Measurements from ENCODE around the gene CIPC.

The CIPC gene

DNA sequence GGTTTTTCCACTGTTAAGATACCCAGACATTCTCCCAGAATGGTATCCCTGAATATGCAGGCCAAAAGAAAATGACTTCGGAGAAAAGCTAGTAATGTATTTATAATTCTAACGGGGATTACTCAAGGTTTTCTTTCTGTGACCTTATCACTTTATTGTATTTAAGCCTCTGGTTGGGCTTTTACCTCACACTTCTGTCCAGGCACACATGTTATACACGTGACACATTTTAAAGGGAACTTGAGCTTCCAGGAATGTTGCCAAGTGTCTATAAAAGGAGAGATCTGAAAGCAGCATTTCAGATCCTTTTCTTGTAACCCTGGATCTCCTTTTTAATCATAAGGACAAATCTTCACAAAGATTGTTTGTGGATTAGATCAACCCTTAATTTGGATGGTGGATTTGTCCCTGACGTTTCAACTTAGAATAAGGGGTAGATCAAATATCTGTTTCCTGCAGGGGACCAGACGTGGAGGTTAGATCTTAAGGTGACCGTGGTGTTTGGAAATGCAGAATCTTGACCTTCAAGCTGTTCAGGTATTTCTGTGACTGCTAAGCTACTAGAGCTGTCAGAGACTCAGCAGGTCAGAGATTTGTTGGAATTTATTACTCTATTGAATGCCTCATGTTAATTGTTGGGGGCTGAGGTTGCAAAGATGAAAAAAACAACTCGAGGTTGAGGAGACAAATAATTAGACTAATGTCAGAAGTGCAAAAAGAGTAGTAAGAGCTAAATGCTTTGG is 1.5 kb downstream of the CIPC start:
- in situ Hi-C loops (cut with MboI; ENCODE audit: low sequenced_read_pairs), result no loop called here

DNA sequence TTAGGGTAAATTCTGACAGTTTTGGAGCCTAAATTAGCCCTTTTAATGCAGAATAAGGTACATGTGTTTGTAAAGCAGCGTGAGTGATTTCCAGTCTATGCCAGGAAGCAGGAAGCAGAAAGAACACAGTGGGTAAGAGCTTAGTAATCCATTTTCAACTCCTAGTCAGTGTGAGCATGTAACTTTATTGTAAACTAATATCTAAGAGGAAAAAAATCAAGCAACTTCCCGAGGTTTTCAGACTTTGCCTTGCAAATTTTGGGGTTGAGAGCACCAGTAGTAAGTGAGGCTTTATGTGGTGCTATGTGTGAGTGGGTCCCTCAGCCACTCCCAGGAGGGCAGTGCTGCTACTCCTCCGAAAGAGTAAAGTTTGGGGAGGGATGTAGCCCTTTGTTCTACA is 2.9 kb downstream of the CIPC start:
- in situ Hi-C loops (cut with MboI; ENCODE audit: low sequenced_read_pairs), result no loop called here

DNA sequence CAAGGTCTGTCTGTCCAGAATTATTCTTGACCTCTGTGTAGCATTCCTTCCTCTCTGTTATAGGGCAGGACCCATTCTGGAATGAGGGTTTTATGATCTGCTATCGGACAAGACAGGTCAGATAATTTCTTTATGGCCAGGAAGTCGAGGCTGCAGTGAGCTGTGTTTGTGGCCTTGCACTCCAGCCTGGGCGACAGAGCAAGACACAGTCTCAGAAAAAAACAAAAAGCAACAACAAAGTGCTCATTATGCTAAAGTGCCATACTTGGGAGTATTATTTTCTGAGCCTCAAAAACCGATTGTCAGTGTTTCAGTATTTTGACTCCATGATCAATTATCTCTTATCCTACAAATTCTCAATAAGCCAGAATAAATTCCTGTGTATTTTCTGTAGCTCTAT is 4.1 kb downstream of the CIPC start:
- in situ Hi-C loops (cut with MboI; ENCODE audit: low sequenced_read_pairs), result no loop called here

DNA sequence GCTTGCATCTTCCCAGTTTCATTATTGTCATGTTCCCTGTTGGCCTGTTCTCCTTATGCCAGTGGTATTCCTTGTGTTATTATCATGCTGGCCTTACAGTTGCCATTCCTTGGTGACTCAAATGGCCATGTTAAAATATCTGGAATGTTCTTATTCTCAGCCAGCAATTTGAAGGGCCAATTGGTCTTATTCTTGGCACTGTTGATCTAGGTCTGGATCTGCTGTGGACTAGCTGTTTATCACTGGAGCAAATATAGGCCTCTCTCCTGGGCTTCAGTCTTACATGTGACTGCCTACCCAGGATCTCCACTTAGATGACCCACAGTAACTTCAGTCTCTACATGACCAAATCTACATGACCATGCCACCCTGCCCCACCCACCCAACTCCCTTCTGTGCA is 5.4 kb downstream of the CIPC start:
- in situ Hi-C loops (cut with MboI; ENCODE audit: low sequenced_read_pairs), result no loop called here

DNA sequence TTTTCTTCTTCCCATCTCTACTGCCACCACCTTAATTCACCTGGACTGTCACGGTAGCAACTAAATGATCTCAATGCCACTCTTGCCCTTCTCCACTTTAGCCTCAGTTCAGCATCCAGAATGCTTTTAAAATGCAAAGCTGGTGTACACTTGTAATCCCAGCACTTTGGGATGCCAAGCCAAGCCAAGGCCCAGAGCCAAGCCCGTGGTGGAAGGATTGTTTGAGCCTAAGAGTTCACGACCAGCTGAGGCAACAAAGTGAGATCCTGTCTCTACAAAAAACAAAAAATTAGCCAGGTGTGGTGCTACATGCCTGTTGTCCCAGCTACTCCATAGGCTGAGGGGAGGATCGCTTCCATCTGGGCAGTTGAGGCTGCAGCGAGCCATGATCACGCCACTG is 5.9 kb downstream of the CIPC start:
- in situ Hi-C loops (cut with MboI; ENCODE audit: low sequenced_read_pairs), result no loop called here

DNA sequence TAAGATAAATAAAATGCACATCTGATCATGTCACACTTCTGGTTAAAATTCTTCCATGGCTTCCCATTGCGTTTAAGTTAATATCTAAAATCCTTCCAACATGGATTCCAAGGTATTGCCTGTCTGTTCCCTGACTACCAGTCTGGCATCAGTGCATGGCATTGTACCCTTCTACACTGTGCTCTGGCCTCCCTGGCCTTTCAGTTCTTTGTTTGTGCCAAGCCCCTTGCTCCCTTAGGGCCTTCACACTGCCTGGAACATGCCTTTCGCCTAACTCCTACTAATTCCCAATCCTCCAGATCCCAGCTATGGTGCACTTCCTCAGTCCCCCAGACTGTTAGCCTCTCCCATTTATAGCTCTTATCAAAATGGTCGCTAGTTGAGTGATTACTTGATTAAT is 6.3 kb downstream of the CIPC start:
- in situ Hi-C loops (cut with MboI; ENCODE audit: low sequenced_read_pairs), result no loop called here

DNA sequence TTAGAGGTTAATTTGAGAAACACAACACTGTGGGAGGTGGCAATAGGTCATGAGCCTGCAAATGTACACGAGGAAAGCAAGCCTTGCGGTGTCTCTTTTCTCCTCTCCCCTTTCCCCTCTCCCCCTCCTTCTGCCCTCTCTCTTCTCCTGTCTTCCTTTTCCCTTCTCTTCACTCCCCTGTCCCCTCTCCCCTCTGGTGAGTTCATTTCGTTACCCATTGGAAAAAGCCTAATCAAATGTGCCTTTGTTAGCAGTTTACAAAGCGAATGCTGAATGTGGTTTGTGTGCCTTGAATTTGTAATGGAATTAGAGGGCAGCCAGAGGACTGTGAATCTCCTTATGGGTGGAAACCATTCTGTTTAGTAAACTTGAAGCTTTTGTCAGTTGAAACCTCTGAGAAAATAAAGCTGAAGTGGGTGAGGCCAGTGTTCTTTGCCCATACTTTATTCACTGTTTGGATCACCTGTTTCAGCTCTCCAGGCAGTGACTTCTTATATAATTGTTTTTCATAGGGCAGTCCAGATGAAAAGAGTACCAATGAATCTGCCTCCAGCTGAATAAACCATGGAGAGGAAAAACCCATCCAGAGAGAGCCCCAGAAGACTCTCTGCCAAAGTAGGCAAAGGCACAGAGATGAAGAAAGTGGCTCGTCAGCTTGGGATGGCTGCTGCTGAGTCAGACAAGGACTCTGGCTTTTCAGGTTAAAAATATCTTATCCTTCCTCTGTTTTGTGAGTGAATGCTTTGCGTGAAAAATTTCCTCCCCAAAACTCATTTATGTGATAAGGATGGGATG is 7.3 kb downstream of the CIPC start:
- in situ Hi-C loops (cut with MboI; ENCODE audit: low sequenced_read_pairs), result no loop called here

DNA sequence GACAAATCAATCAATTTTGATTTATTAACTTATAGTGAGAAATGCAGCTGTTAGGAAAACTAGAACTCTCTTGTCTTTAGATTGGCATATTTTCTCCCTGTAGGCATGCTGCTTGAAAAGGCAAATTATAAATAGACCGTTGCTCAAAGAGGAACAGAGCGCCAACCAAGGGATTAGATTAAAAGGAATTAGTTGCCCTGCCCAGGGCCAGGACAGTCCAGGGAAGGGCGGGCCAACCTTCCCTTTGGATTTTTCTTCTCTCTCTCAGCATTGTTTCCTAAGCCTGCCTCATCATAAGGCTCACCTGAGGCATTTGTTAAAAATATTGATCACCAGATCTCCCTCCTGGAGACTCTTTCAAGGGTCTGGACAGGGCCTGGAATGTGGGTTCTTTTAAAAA is 8.6 kb downstream of the CIPC start:
- in situ Hi-C loops (cut with MboI; ENCODE audit: low sequenced_read_pairs), result no loop called here

DNA sequence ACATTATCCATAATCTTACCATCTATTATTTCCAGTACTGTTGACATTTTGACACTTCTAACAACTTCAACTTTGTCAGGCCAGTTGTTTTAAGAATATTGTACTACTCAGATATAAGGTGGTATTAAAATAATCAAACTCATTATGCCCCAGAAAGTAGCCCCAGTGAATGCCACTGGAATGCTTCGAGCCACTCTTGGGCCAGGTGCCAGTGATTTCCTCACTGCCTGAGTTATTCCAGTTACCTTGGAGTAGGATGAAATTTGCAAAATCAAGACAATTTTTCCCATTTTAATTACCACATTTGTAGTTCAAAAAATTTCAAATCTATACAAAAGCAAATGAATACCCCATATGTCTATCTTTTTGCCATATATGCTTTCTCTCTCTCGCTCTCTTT is 9.2 kb downstream of the CIPC start:
- in situ Hi-C loops (cut with MboI; ENCODE audit: low sequenced_read_pairs), result no loop called here

DNA sequence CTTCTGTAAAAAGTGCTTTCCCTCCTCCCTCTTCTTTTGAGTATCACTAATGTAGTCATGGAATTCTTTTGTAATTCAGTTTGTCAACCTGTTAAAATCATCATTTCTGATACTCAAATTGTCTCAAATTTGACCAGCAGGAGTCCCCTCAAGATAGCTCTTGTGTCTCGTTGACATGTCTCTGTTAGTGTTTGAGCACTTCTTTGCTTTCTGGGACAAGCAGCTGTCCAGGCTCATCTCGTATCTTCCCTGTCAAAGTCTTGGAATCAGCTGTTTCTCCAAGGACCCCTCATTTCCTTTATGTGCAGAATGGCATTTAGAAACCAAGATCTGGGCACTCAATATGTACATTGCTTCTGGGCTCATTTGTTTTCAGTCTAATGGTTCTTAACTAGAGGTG is 10.7 kb downstream of the CIPC start:
- in situ Hi-C loops (cut with MboI; ENCODE audit: low sequenced_read_pairs), result no loop called here

DNA sequence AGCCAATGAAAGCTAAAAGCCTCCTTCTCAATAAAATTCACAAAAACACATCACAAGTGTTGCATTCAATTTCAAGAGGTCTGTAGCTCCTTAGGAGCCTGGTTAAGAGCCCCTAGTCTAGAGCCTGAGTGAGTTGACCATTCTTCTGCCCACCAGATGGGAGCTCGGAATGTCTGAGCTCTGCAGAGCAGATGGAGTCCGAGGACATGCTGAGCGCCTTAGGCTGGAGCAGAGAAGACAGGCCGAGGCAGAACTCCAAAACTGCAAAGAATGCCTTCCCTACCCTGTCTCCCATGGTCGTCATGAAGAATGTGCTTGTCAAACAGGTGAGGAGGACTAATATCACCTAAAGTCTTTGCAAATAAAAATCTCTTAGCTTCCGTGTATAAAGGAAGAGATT is 11.6 kb downstream of the CIPC start:
- in situ Hi-C loops (cut with MboI; ENCODE audit: low sequenced_read_pairs), result no loop called here

DNA sequence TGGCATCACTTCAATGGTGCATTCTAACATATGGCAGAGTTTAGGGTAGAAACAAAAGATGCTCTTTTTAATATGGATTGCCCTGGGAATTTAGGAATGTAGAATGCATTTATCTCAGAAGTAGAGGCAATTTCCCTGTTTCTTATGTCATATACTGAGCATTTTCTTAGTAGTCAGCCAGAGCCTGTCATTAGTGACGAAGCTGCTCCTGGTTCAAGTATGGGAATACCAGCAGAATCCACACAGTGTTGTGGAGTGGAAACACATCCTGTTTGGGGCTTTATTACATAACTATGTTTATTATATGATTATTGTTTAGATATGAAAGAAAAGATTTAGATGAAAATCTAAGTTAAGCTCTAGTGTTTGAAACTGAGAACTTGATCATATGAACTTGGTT is 12.2 kb downstream of the CIPC start:
- in situ Hi-C loops (cut with MboI; ENCODE audit: low sequenced_read_pairs), result no loop called here

DNA sequence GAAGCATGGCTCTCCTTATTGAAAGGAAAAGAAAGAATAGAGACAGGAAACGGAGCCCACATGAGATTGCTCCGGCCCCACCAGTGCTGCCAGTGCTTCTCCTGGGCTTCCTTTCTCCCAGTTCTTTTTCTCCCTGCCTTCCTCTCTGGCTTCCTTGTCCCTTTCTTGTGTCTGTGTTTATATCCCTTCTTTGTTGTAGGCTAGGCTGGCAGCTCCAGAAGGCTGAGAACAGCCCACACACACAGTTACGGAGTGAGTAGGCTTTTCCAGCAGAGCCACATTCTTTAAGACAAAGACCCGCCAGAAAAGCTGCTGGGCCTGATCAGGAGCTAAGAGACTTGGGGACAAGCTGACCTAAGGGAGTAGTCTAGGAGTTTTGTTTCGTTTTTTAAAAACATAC is 13.0 kb downstream of the CIPC start:
- in situ Hi-C loops (cut with MboI; ENCODE audit: low sequenced_read_pairs), result no loop called here

DNA sequence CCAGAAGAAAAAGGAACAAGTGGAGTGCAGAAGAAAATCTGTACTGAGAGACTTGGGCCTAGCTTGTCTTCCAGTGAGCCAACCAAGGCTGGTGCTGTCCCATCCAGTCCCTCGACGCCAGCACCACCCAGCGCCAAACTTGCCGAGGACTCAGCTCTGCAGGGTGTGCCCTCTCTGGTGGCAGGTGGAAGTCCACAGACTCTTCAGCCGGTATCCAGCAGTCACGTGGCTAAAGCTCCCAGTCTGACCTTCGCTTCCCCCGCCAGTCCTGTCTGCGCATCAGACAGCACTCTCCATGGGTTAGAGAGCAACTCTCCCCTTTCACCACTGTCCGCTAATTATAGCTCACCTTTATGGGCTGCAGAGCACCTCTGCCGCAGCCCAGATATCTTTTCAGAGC is 15.6 kb downstream of the CIPC start:
- in situ Hi-C loops (cut with MboI; ENCODE audit: low sequenced_read_pairs), result no loop called here

DNA sequence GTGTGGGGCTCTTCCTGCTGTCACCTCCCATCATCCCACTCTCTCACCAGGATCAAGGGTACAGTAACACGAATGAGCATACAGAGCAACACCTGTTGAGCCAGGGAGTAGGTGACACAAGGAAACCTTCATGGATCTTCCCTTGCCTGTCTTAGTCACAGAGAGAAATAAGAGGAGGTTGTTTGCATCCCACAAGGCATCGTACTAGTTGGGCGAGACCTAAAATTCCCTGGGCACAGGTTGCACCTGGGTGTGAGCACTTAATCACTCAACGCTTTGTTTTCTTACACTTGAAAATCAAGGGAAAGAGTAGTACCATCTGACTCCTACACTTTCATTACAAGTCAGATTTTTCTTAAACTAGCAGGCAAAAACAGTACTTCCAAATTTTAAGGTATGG is 16.6 kb downstream of the CIPC start:
- in situ Hi-C loops (cut with MboI; ENCODE audit: low sequenced_read_pairs), result no loop called here

DNA sequence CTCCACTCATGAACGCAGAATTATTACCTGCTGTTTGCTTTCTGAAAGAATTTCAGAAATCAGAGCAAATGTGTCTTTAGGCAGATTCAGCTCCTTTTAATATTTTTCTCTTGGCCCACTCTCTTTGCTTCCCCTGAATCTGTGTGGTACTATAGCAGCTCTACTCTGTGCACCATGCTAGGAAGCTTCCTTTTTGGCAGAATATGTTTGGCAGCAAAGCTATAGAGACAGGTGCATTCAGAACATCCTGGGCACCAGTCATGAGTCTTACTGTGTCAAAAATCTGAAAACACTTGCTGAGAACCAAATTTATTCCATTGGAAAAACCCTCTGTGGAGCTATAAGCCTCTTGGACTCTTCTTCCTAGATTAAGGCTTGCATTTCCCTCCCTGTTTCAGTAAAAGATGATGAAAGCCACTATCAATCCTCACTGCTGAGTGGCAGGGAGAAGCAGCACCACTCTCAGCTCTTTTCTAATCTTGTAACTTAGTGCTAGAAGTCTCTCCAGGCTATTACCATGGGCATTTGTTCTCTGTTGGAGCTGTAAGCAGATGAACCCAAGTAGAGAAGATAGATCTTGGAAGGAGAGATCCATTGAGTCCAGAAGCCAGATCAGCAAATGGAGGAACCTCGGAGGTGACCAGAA is 18.2 kb downstream of the CIPC start:
- in situ Hi-C loops (cut with MboI; ENCODE audit: low sequenced_read_pairs), result no loop called here

DNA sequence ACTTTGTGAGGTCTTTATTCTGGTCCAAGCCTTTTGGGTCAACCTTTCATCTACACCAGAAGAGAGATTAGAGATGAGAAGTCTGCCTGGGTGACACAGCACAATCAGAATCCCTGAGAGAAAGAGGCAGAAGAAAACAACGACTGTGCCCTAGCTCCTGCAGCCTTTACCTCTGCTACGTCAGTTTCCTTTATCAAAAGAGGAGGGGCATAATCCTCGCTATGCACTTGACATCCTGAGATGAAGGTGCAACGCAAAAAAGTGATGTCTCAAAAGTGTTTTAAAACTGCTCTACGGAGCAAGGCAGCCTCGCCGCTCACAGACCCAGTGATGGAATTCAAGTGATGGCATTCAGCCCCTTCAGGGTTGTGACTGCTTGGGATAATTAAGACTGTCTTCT is 21.8 kb downstream of the CIPC start:
- in situ Hi-C loops (cut with MboI; ENCODE audit: low sequenced_read_pairs), result no loop called here

DNA sequence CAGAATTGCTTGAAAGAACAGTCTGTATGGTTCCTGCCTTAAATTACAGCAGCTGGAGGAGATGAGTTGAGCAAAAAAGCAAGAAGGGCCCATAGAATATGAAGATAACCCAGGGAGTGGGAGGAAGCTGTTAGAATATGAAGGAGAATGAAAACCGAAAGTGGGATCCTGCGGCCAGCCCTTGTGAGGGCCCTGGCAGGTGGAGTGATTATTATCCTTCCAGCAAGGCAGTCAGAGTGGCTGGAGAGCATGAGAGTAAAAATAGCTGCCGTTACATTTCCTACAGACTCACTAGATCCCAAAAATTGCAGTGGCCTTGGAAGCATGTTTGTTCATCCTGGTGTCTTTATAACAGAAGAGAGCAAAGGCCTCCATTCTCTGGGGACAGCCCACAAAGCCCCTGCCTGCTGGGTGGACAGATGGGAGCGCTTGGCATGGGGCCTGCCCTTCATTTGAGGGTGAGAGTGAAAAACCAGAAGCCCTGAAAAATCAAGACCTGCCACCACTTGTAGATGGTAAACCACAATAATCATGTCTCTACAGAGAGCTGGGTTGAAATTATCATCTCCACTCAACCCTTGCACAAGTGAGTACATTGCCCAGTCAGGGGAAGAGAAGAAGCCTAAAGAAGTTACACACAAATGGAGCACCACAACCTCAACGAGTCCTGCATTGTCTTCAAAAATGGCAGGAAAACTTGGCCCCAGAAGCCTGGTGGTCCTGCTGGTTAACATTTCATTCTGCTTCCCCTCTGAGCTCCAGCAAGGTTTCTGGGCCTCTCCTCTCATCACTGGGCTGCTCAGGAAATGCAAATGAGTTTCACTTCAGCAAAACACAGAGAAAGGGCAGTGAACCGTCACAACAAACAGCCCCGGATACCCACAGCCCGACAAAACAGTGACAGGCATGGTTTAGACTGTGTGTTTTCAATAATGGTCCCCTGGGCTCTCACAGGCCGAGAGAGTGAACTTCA is 23.0 kb downstream of the CIPC start:
- in situ Hi-C loops (cut with MboI; ENCODE audit: low sequenced_read_pairs), result no loop called here

DNA sequence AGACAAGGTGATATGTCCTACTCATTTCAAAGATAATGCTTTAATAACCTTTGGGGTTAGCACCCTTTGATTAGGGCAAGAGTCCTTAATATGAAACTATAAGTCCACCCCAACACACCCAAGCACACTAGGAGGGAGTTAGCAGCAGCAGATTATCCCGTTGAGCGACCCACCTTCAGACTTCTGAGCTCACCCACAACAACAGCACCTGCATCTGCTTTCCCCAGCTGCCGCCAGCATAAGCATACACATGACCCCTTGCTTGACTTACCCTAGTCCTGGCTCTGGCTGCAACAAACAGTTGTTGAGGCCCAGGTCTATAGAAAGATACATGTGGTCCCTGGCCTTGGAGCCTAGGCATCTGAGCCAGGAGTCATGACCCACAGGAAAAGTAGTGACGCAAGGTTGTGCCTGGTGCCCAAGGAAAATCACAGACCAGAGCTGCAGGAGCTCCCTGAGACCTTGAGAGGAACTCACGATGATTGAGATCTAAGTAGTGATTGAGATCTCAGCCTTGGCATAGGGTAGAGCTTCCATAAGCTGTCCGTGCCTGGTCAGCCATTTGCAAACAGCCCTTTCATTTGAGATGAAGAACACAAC is 24.6 kb downstream of the CIPC start:
- in situ Hi-C loops (cut with MboI; ENCODE audit: low sequenced_read_pairs), result no loop called here
